ENCODE measurements around the gene ZNF280D.

The ZNF280D gene

DNA sequence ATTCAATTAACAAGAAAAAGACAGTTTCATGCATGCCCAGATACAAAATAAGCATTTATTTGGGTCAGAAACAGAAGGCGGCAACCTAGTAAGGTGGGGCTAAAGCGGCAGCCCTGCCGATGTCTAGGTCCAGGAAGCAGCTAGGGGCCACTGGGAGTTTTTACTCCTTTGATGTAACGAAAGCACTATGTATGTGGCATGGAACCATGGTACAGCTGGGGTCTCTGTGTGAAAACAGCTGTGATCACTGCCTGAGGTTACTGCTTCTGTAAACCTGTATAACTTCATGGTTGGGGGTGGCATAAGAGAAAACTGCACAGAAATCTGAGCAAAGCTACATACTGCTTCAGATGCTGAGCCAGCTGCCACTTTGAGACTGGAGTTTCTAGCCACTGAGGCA lies 119.5 kb downstream of the ZNF280D start:
- Histone ChIP-seq H3K27me3 (ENCODE audit: low read depth, low read length) (peaks cover 24% of the 10 kb centered on the region), H3K27ac (ENCODE audit: low read length) (no peak overlapping the region), H4K20me1 (ENCODE audit: insufficient read depth, low read length) (no peaks in the 10 kb centered on the region), H3K4me2 (ENCODE audit: low read length) (no peak overlapping the region), H3K4me3 (ENCODE audit: low read length) (no peak overlapping the region), H2AFZ (ENCODE audit: low read depth, low read length) (no peak overlapping the region), H3K9me3 (ENCODE audit: insufficient read depth, low read length) (peaks cover 13% of the 10 kb centered on the region), H3K9ac (ENCODE audit: low read length) (no peak overlapping the region), H3K4me1 (ENCODE audit: low read length) (peaks cover 5% of the 10 kb centered on the region), H3K79me2 (ENCODE audit: low read length) (no peaks in the 10 kb centered on the region), H3K36me3 (replicated peaks; ENCODE audit: low read depth, low read length) (no peaks in the 10 kb centered on the region)
- TF ChIP-seq, protein P1, sequence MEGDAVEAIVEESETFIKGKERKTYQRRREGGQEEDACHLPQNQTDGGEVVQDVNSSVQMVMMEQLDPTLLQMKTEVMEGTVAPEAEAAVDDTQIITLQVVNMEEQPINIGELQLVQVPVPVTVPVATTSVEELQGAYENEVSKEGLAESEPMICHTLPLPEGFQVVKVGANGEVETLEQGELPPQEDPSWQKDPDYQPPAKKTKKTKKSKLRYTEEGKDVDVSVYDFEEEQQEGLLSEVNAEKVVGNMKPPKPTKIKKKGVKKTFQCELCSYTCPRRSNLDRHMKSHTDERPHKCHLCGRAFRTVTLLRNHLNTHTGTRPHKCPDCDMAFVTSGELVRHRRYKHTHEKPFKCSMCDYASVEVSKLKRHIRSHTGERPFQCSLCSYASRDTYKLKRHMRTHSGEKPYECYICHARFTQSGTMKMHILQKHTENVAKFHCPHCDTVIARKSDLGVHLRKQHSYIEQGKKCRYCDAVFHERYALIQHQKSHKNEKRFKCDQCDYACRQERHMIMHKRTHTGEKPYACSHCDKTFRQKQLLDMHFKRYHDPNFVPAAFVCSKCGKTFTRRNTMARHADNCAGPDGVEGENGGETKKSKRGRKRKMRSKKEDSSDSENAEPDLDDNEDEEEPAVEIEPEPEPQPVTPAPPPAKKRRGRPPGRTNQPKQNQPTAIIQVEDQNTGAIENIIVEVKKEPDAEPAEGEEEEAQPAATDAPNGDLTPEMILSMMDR (IDR thresholded peaks at IDR 0.05; ENCODE audit: low read depth, low read length) = no peak
- no peak for TF ChIP-seq EZH2phosphoT487 (IDR thresholded peaks at IDR 0.05; ENCODE audit: low read depth)

DNA sequence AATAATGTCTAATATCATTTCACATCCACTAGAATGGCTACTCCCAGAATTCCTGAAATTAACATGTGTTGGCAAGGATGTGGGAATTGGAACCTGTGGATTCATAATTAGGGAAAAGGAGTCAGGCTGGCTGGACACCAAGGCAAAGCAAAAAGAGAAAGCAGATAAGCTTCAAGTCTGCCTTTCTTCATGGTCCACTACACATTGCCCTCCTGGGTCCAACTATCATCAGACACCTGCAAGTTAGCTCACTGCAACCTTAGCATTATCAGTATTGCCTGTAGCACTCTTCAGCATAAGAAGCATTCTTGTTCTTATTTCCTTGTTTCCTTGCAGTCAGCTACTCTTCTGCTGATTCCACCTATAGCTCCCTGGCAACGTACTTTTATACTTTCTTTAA lies 124.3 kb downstream of the ZNF280D start:
- Histone ChIP-seq H3K27ac (ENCODE audit: low read length) (no peak overlapping the region), H4K20me1 (ENCODE audit: insufficient read depth, low read length) (no peaks in the 10 kb centered on the region), H2AFZ (ENCODE audit: low read depth, low read length) (no peak overlapping the region), H3K4me1 (ENCODE audit: low read length) (peaks cover 35% of the 10 kb centered on the region), H3K9me3 (ENCODE audit: insufficient read depth, low read length) (peaks cover 7% of the 10 kb centered on the region; the same call in 1 of the 2 replicates), H3K79me2 (ENCODE audit: low read length) (no peaks in the 10 kb centered on the region), H3K27me3 (ENCODE audit: low read depth, low read length) (peaks cover 43% of the 10 kb centered on the region), H3K4me3 (ENCODE audit: low read length) (no peak overlapping the region), H3K4me2 (ENCODE audit: low read length) (peak overlapping the region; percentile 69), H3K9ac (ENCODE audit: low read length) (no peak overlapping the region), H3K36me3 (replicated peaks; ENCODE audit: low read depth, low read length) (no peaks in the 10 kb centered on the region)
- TF ChIP-seq, protein P1 (IDR thresholded peaks at IDR 0.05; ENCODE audit: low read depth, low read length) = no peak
- TF ChIP-seq EZH2phosphoT487 (IDR thresholded peaks at IDR 0.05; ENCODE audit: low read depth) = no peak

DNA sequence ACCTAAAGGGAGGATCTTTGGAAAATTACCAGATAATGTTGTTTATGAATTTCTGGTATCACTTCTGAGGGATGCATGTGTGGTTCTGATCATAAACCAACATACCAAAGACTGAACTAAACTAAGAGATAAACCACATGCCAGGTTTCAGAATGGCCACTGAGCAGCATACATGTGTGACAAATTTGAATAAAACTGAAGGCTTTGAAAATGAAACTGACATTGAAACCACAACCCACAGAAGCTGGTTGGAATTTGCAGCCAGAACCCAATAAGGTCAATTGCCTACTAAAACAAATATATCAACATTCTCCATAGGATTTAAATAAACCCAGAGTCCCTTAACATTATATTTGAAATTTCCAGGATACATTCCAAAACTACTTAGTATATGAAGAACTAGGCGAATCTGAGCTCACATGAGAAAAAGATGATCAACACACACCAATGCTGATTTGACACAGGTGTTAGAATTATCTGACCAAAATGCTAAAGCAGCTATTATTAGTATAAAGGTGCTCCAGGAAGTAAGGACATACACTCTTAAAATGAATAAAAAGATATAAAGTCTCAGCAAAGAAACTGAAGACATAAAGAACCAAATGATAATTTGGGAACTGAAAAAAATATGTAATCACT lies 125.0 kb downstream of the ZNF280D start:
- H3K9me3 ChIP-seq (ENCODE audit: insufficient read depth, low read length) = peaks cover 6% of the 10 kb centered on the region; the same call in 1 of the 2 replicates
- H3K27ac ChIP-seq (ENCODE audit: low read length) = no peak overlapping the region
- TF ChIP-seq EZH2phosphoT487 (IDR thresholded peaks at IDR 0.05; ENCODE audit: low read depth) = no peak
- TF ChIP-seq, protein P1 (IDR thresholded peaks at IDR 0.05; ENCODE audit: low read depth, low read length) = no peak
- H3K4me1 ChIP-seq (ENCODE audit: low read length) = peaks cover 35% of the 10 kb centered on the region
- H3K4me3 ChIP-seq (ENCODE audit: low read length) = peak overlapping the region; percentile 39
- no peaks in the 10 kb centered on the region for H3K79me2 ChIP-seq (ENCODE audit: low read length)
- peak overlapping the region; percentile 69 for H3K4me2 ChIP-seq (ENCODE audit: low read length)
- no peaks in the 10 kb centered on the region for H3K36me3 ChIP-seq (replicated peaks; ENCODE audit: low read depth, low read length)
- H3K9ac ChIP-seq (ENCODE audit: low read length) = no peak overlapping the region
- H4K20me1 ChIP-seq (ENCODE audit: insufficient read depth, low read length) = no peaks in the 10 kb centered on the region
- no peak overlapping the region for H2AFZ ChIP-seq (ENCODE audit: low read depth, low read length)
- peaks cover 43% of the 10 kb centered on the region for H3K27me3 ChIP-seq (ENCODE audit: low read depth, low read length)

- Histone ChIP-seq H3K36me3 (replicated peaks; ENCODE audit: low read depth, low read length) (peaks cover 6% of the 10 kb centered on the region), H3K27me3 (ENCODE audit: low read depth, low read length) (peaks cover 11% of the 10 kb centered on the region), H2AFZ (ENCODE audit: low read depth, low read length) (no peak overlapping the region), H3K4me1 (ENCODE audit: low read length) (peaks cover 14% of the 10 kb centered on the region), H3K27ac (ENCODE audit: low read length) (no peak overlapping the region), H3K4me2 (ENCODE audit: low read length) (no peak overlapping the region), H3K79me2 (ENCODE audit: low read length) (no peaks in the 10 kb centered on the region), H4K20me1 (ENCODE audit: insufficient read depth, low read length) (no peaks in the 10 kb centered on the region), H3K9me3 (ENCODE audit: insufficient read depth, low read length) (peaks cover 9% of the 10 kb centered on the region; the same call in 1 of the 2 replicates), H3K9ac (ENCODE audit: low read length) (no peak overlapping the region), H3K4me3 (ENCODE audit: low read length) (no peak overlapping the region)
- TF ChIP-seq, protein P1 (IDR thresholded peaks at IDR 0.05; ENCODE audit: low read depth, low read length) = no peak
- TF ChIP-seq EZH2phosphoT487 (IDR thresholded peaks at IDR 0.05; ENCODE audit: low read depth) = no peak
These were observed 131.1 kb downstream of the ZNF280D start for GRCh38 chr15:56602253-56602652.

All from OCI-LY3 (cell line).